GM11168 (cell line): ENCODE data around the gene DHX8.

Source experiments
- in situ Hi-C: fragments of 300-500 bp; cut with MboI; formaldehyde crosslinking; loops from one replicate; pipeline ENCODE4 v1.12.0; 2022; ENCODE audit warnings: low sequenced_read_pairs; ENCODE audit not compliant: unreplicated experiment

DHX8 gene

DNA sequence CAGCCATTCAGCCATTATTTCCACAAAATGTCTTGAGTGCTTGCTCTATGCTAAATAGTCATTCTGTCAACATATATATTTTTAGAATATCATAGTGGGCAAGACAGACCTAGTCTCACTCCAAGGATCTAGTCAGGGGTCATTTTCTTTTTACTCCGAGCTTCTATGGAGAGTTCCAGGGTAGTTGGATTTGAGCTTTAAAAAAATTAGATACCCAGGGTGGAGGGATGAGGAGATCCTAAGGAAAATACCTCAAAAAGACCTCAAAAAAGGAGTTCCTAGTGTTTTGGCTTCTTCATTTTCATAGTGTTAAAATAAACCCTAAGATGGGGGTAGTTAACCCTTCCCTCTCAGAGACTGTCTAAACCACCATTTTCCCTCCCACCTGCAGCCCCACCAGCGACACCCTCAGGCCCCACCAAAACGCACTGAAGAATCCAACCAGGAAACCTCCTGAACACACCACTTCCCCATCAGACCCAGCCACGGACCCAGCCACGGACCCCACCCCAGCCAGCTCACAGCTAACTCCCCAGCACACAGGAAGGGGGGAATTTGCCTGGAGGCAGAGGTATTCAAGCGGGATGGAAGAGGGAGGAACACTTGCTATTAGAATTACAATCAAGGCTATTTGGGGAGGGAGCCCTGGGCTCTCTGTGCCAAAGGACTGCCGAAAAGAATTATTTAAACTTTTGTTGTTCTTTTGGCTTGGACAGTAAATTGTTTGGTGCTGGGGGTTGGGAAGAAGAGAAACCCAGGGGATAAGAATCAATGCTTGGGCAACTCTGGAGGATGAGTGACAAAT is 60.2 kb downstream of the DHX8 start:
- in situ Hi-C loops = no loop called here

- in situ Hi-C loops = no loop called here
Measured at GRCh38 chr17:43545383-43545632, 61.5 kb downstream of the DHX8 start.

- in situ Hi-C loops = no loop called here
Measured at GRCh38 chr17:43546319-43547188, 62.8 kb downstream of the DHX8 start, which contains the start of gene ETV4. Gene ETV4, minus strand, starts transcription at chr17:43546340. Its CDS starts 723 bp downstream, at chr17:43545617.

DNA sequence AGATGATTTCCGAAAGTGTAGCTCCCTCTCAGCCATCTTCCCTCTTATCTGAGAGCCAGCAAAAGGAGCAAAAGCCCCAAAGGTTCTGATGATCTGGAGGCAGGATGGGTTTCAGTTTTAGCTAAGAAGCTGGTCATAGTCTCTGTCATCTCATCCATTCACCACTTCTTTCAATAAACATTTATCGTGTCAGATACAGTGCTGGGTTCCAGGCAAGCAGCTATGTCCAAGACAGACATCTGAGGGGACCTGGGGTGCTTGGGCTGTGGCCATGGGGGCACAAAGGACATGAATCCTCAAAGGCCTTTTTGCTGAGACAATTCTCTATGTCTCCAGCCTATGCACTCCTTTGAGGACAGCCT is 63.4 kb downstream of the DHX8 start:
- in situ Hi-C loops = no loop called here

GRCh38 chr17:43547659-43548256 is 64.0 kb downstream of the DHX8 start:
- in situ Hi-C loops = no loop called here

- in situ Hi-C loops = no loop called here
Measured at GRCh38 chr17:43548689-43549379, 65.1 kb downstream of the DHX8 start.

DNA sequence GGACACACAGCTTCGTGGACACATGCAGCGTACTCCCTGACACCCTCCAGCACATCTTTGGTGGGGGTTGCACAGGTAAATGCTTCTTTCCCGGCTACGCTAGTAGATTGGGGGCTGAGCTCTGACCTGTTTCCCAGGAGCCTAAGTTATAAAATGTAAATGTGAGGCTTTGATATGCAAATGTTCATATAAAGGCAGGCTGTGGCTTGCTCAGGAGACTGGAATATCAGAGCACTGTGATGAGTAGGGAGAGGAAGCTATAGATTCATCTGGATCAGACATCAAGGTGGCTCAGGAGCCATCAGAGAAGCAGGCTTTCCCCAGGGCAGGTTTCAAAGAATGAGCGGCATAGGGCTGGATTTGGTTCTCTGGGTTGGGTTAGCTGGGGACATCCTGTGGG is 65.7 kb downstream of the DHX8 start:
- in situ Hi-C loops = no loop called here

DNA sequence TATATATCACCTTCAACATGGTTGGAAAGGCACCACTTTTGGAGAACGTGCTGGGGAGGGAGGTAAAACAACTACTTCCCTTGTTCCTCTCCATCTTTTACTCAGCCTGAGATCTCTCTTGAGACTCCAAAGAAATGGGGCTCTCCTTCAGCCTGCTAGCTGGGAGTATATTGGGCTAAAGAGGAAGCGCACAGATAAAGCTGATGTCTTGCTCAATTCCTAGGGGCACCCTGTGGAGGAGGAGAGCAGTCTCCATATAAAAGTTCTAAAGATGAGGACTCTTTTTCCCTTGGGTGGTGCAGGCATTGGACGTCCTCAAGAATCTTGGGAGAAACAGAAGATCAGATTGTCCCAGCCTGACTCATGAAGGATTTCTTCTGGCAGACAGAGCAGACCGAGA is 67.0 kb downstream of the DHX8 start:
- in situ Hi-C loops = no loop called here

- in situ Hi-C loops = no loop called here
Measured at GRCh38 chr17:43552229-43552837, 68.6 kb downstream of the DHX8 start.

GRCh38 chr17:43553573-43553972 is 69.8 kb downstream of the DHX8 start:
- in situ Hi-C loops = no loop called here

DNA sequence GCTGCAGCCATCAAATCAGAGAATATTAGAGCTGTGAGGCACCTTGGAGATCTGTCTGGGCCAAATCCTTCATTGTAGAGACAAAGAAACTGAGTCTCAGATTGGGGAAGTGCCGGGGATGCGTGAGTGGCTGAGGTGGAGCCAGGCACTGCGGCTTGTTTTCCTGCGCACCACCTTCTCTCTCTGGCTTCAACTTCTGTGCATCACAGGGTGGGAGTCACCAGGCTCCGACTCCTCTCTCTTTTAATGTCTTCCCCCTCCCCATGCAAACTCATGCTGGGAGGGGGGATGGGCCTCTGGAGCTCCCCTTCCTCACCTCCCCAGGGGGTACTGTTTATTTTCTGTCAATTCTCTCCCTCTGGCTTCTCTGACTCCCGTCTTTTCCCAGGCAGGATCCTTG is 71.1 kb downstream of the DHX8 start:
- in situ Hi-C loops = no loop called here

DNA sequence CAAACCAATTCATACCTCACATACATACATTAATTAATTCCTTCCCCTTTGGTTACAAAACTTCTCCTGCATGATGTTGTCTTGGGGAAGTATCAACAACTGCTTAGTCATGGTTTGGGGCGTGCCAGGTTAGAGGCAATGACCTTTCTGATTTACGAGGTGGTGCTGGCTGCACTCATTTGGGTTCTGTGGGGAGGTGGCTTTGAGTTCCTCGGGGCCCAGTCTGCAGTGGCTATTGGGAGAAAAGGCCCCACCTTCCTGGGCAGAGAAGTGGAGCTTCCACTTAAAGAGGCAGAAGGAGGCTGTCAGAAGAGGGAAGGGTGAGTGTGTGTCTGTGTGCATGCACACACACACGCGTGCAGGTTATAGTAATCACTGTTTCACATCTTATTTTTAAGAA is 72.5 kb downstream of the DHX8 start:
- in situ Hi-C loops = no loop called here

- in situ Hi-C loops = no loop called here
Measured at GRCh38 chr17:43558805-43559160, 75.0 kb downstream of the DHX8 start.

DNA sequence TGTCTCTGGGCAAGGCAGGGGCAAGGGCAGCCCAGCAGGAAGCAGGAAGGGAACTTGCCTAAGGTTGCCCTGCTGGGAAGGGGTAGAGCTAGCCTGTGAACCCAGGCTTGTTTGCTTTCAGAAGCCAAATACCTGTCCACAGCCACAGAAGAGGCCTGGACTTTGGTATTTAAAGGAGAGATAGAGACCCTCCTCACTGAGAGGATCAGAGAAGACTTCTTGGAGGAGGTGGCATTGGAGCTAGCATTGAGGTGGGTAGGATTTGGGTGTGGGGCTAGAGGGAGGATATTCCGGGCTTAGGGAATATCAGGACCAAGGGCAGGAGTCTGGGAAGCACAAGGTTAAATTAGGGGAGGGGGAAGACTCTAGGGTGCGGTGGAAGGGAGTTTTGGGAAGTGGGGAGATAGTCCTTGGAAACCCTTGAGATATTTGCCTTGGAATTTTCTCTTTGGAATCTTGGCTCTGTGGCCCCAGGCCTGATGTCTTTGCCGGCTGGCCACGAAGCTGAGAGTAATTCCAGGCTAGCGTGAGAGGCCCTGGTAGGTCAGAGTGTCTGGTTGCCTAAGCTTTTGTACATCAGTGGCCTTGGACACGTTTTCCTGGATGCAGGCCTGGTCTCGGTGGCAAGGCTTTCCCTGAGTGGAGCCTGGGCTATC is 75.5 kb downstream of the DHX8 start:
- in situ Hi-C loops = no loop called here

DNA sequence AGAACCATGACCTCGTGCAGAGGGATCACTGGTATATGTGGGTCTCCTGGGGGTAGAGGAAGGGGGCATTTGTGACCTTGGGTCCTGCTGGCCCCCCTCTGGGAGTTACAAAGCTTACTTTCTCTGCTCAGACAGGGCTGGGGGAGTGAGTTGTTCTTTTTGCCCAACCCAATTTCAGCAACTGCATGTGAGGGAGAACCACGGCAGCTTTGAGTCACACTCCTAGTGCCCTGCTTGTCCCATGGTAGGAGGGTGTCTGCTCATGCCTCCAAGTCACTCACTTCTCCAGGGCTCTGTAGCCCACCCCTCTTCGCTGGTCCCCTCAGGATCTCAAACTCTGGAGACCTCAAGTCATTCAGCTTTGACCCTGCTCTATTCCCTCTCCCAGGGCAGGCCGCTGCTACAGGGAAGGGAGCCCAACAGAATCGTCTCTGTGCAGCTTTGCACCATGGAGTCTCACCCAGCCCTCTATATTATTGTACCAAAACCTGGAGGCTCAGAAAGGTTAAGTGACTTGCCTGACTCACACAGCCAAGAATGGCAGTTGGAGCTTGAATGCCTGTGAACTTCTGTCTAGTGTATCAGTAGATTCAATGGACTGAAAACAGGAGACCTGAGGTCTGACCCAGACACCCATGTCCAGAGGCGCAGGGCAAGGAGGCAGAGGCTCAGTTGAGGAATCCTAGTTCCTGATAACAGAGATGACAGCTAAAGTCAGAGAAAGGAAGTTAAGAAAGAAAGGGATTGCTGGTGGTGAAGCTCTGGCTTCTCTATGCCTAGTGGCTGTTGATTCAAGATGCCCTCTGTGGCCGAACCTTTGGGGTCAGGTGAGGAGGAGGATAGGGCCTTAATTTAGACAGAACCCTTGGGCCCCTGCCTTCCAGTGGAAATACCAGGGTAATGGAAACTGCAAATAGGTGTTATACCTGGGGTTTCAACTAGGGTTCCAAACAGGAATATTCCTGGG is 77.0 kb downstream of the DHX8 start:
- in situ Hi-C loops = no loop called here

GRCh38 chr17:43562679-43563599 is 79.2 kb downstream of the DHX8 start:
- in situ Hi-C loops = no loop called here

GRCh38 chr17:43563600-43564594 is 80.1 kb downstream of the DHX8 start:
- in situ Hi-C loops = no loop called here
